IMR-90 (cell line): ENCODE measurements around the gene RRP8. TPM values are rescaled to one million over a fixed set of nuclear protein-coding genes. Genes with fewer than 3 reads are reported as not detected.

Experiments used
- ATAC-seq: fragments of 200-7000 bp; cut with Tn5 transposase; 2 replicates; pipeline ENCODE4 v1.9.1; 2020; ENCODE audit warnings: low read depth, mild to moderate bottlenecking, moderate library complexity
- BruUV-seq: library from RNA; stranded (reverse); fragments of 400-500 nt; replicated peaks from 2 replicates; lab custom pipeline; 2021; lab: Mats Ljungman, UMichigan
- CTCF ChIA-PET: fragments of 300-600 bp; formaldehyde crosslinking; extraction: SDS; loops from one replicate; lab custom pipeline; 2021; ENCODE audit warnings: antibody characterized with exemption; lab: Yijun Ruan, JAX
- POLR2A ChIA-PET: fragments of 300-600 bp; sonication (Branson Sonifier 250); formaldehyde crosslinking; loops from one replicate; lab custom pipeline; 2022; ENCODE audit warnings: antibody characterized with exemption; ENCODE audit not compliant: unreplicated experiment; lab: Charles Lee
- DNase-seq: peaks from one replicate; pipeline ENCODE4 v3.0.0; 2013
- H2AFZ ChIP-seq: replicated peaks from 2 replicates; pipeline ENCODE3; 2013; ENCODE audit warnings: low read length, mild to moderate bottlenecking; ENCODE audit not compliant: poor library complexity
- H2AK5ac ChIP-seq: 2 replicates; pipeline ENCODE4 v1.6.1; 2013; ENCODE audit warnings: low read depth, low read length, inconsistent platforms
- H2AK9ac ChIP-seq: replicated peaks from 2 replicates; pipeline ENCODE3; 2013; ENCODE audit warnings: mild to moderate bottlenecking, low read depth, low read length, moderate library complexity; ENCODE audit not compliant: poor library complexity
- H2BK120ac ChIP-seq: 2 replicates; pipeline ENCODE4 v1.6.1; 2013; ENCODE audit warnings: low read depth, low read length, inconsistent platforms
- H2BK15ac ChIP-seq: 3 replicates; pipeline ENCODE4 v1.6.1; 2013; ENCODE audit warnings: low read depth, low read length, inconsistent platforms
- H2BK20ac ChIP-seq: 2 replicates; pipeline ENCODE4 v1.6.1; 2013; ENCODE audit warnings: low read depth, mild to moderate bottlenecking, inconsistent platforms, low read length, moderate library complexity
- H2BK5ac ChIP-seq: 2 replicates; pipeline ENCODE4 v1.6.1; 2013; ENCODE audit warnings: mild to moderate bottlenecking, low read depth, low read length, inconsistent platforms; ENCODE audit not compliant: poor library complexity, severe bottlenecking
- H3K14ac ChIP-seq: replicated peaks from 2 replicates; pipeline ENCODE4 v1.6.1; 2013; ENCODE audit warnings: low read depth, low read length, inconsistent platforms
- H3K18ac ChIP-seq: 2 replicates; pipeline ENCODE4 v1.6.1; 2013; ENCODE audit warnings: low read depth, low read length, control low read depth
- H3K23ac ChIP-seq: 2 replicates; pipeline ENCODE4 v1.6.1; 2013; ENCODE audit warnings: low read depth, low read length, inconsistent platforms
- H3K27ac ChIP-seq: 2 replicates; pipeline ENCODE4 v1.5.1; 2013; ENCODE audit warnings: mild to moderate bottlenecking, control low read depth, low read length; ENCODE audit not compliant: insufficient read depth
- H3K27me3 ChIP-seq: 2 replicates; pipeline ENCODE4 v1.6.1; 2013; ENCODE audit warnings: low read length; ENCODE audit not compliant: control insufficient read depth, insufficient read depth
- H3K36me3 ChIP-seq: 2 replicates; pipeline ENCODE4 v1.6.1; 2013; ENCODE audit warnings: low read length, mixed read lengths; ENCODE audit not compliant: control insufficient read depth, insufficient read depth
- H3K4ac ChIP-seq: 2 replicates; pipeline ENCODE4 v1.6.1; 2013; ENCODE audit warnings: low read depth, low read length, inconsistent platforms
- H3K4me1 ChIP-seq: 2 replicates; pipeline ENCODE4 v1.6.1; 2013; ENCODE audit warnings: low read length, mixed read lengths; ENCODE audit not compliant: control insufficient read depth, insufficient read depth
- H3K4me2 ChIP-seq: 2 replicates; pipeline ENCODE4 v1.6.1; 2013; ENCODE audit warnings: low read depth, mild to moderate bottlenecking, control low read depth, low read length, moderate library complexity
- H3K4me3 ChIP-seq: 2 replicates; pipeline ENCODE4 v1.5.1; 2013; ENCODE audit warnings: low read depth, mild to moderate bottlenecking, control low read depth, low read length, moderate library complexity; ENCODE audit not compliant: insufficient read depth
- H3K56ac ChIP-seq: 2 replicates; pipeline ENCODE4 v1.6.1; 2013; ENCODE audit warnings: low read length, inconsistent platforms; ENCODE audit not compliant: insufficient read depth; ENCODE audit errors: extremely low read depth
- H3K79me1 ChIP-seq, 2 experiments: 2 replicates each; pipeline ENCODE4 v1.6.1; 2013; ENCODE audit warnings: low read length in 2 of 2, inconsistent platforms in 1 of 2, low read depth in 1 of 2
- H3K9ac ChIP-seq: 2 replicates; pipeline ENCODE4 v1.6.1; 2013; ENCODE audit warnings: low read depth, low read length, control low read depth
- H3K9me1 ChIP-seq: 2 replicates; pipeline ENCODE4 v1.6.1; 2013; ENCODE audit warnings: low read length, inconsistent platforms; ENCODE audit not compliant: insufficient read depth
- H3K9me3 ChIP-seq: 2 replicates; pipeline ENCODE4 v1.6.1; 2013; ENCODE audit warnings: low read length; ENCODE audit not compliant: control insufficient read depth, insufficient read depth
- H4K20me1 ChIP-seq: 2 replicates; pipeline ENCODE4 v1.6.1; 2013; ENCODE audit warnings: low read length, inconsistent platforms; ENCODE audit not compliant: insufficient read depth
- H4K5ac ChIP-seq: 2 replicates; pipeline ENCODE4 v1.6.1; 2013; ENCODE audit warnings: mild to moderate bottlenecking, low read depth, low read length, control low read depth
- H4K8ac ChIP-seq, 2 experiments: 2 replicates each; pipeline ENCODE4 v1.6.1; 2013; ENCODE audit warnings: low read depth in 2 of 2, low read length in 2 of 2, control low read depth in 1 of 2, inconsistent platforms in 1 of 2
- H4K91ac ChIP-seq: 2 replicates; pipeline ENCODE4 v1.6.1; 2013; ENCODE audit warnings: low read depth, low read length, inconsistent platforms; ENCODE audit not compliant: insufficient read depth
- ELK1 ChIP-seq: fragments of 150-350 bp; IDR thresholded peaks from 2 replicates; pipeline ENCODE4 v1.6.1; 2016; ENCODE audit warnings: low read depth, mild to moderate bottlenecking, low read length, moderate library complexity, borderline replicate concordance
- WGBS, 2 experiments: methylation state at CpG; one replicate each; pipeline versions ENCODE4 v1.1.5 to v1.1.7; 2013; ENCODE audit warnings: missing lambda C conversion rate in 2 of 2; ENCODE audit not compliant: insufficient read length in 1 of 2; ENCODE audit errors: extremely low coverage in 2 of 2; 5-methylcytosine and 5-hydroxymethylcytosine counted together
- dilution Hi-C: fragments of 300-500 bp; cut with HindIII; formaldehyde crosslinking; loops from one replicate; pipeline ENCODE4 v1.14.3; 2018; ENCODE audit warnings: low sequenced_read_pairs; ENCODE audit not compliant: unreplicated experiment
- in situ Hi-C: fragments of 300-500 bp; cut with MboI; formaldehyde crosslinking; loops from 3 replicates; pipeline ENCODE4 v1.14.3; 2019; ENCODE audit warnings: low sequenced_read_pairs, inconsistent platforms, mixed read lengths
- intact Hi-C: fragments of 100-400 bp; cut with micrococcal nuclease; formaldehyde crosslinking; loops from 2 replicates; pipeline ENCODE4 v1.10.0; 2022
- polyA plus RNA-seq, 3 experiments: library from polyadenylated mRNA; depleted of rRNA; stranded (reverse); fragments of >200 nt; gene quantifications; 2 replicates each; pipeline ENCODE4 v1.2.3, GENCODE V29; 2012; ENCODE audit warnings: low replicate concordance in 1 of 3
- total RNA-seq: library from RNA; depleted of rRNA; stranded (reverse); fragments of >200 nt; gene quantifications from 2 replicates; pipeline ENCODE4 v1.2.3, GENCODE V29; 2012

RRP8 gene
- total and polyA plus RNA-seq, 2 of the 4 experiments (the other 2 are of a cell fraction) = 10.8 to 11.5 TPM

GRCh38 chr11:6557761-6558674, 45.4 kb downstream of the RRP8 start:
- H4K5ac ChIP-seq = no peak overlapping the region
- no peak overlapping the region for H3K18ac ChIP-seq
- H3K27ac ChIP-seq = no peak overlapping the region
- no peaks in the 10 kb centered on the region for H3K36me3 ChIP-seq
- H3K4me3 ChIP-seq = no peak overlapping the region
- 95% methylated on average over 10 of the region's 14 CpGs; no CpG with 5 or more reads in 1 of the 2 experiments for WGBS, 2 experiments
- TF ChIP-seq ELK1 = no peak
- no peak overlapping the region for H3K14ac ChIP-seq
- H4K8ac ChIP-seq = no peak overlapping the region
- no peak overlapping the region for H2BK120ac ChIP-seq
- no peak overlapping the region for H2BK5ac ChIP-seq
- H2AK9ac ChIP-seq = no peak overlapping the region
- no peak overlapping the region for H3K9ac ChIP-seq
- H3K9me3 ChIP-seq = no peaks in the 10 kb centered on the region
- no peaks in the 10 kb centered on the region; the same call in 1 of the 2 replicates for H3K9me1 ChIP-seq
- no peak overlapping the region for H2AFZ ChIP-seq
- POLR2A ChIA-PET = no interaction called here
- H4K20me1 ChIP-seq = no peaks in the 10 kb centered on the region
- H3K4ac ChIP-seq = no peak overlapping the region
- H3K4me1 ChIP-seq = no peaks in the 10 kb centered on the region
- no peak overlapping the region for H2BK20ac ChIP-seq
- H3K27me3 ChIP-seq = no peaks in the 10 kb centered on the region
- in situ Hi-C loops = no loop called here
- H3K4me2 ChIP-seq = no peak overlapping the region
- H4K91ac ChIP-seq = no peak overlapping the region
- no peak overlapping the region for H2BK15ac ChIP-seq
- DNase-seq = no peak
- H3K79me1 ChIP-seq = no peaks in the 10 kb centered on the region
- no peak overlapping the region for H3K23ac ChIP-seq
- intact Hi-C loops = no loop called here
- dilution Hi-C loops = no loop called here
- H3K56ac ChIP-seq = no peak overlapping the region
- H2AK5ac ChIP-seq = no peak overlapping the region
- CTCF ChIA-PET = no interaction called here
- no peak for ATAC-seq
- BruUV-seq = no TSS peak
